ENCODE measurements around the gene HYAL3.

The HYAL3 gene

GRCh38 chr3:50336452-50337174 lies 37.4 kb upstream of the HYAL3 start:
- no peaks in the 10 kb centered on the region for H3K9me3 Mint-ChIP-seq (ENCODE audit: low read depth)

GRCh38 chr3:50334339-50335075 lies 35.3 kb upstream of the HYAL3 start:
- no peaks in the 10 kb centered on the region for H3K9me3 Mint-ChIP-seq (ENCODE audit: low read depth)
- peak overlapping the region; percentile 99 for H3K4me3 Mint-ChIP-seq
- no peaks in the 10 kb centered on the region for H3K36me3 Mint-ChIP-seq
- H3K27ac Mint-ChIP-seq: peak overlapping the region; percentile 81
- H3K27me3 Mint-ChIP-seq: no peaks in the 10 kb centered on the region
- peaks cover 46% of the 10 kb centered on the region for H3K4me1 Mint-ChIP-seq (ENCODE audit: low read depth)

More at GRCh38 chr3:50336452-50337174, 37.4 kb upstream of the HYAL3 start:
- peak overlapping the region; percentile 99 for H3K27ac Mint-ChIP-seq
- no peaks in the 10 kb centered on the region for H3K27me3 Mint-ChIP-seq
- H3K4me3 Mint-ChIP-seq: peak overlapping the region; percentile 99
- H3K4me1 Mint-ChIP-seq (ENCODE audit: low read depth): peaks cover 58% of the 10 kb centered on the region
- H3K36me3 Mint-ChIP-seq: no peaks in the 10 kb centered on the region

GRCh38 chr3:50333744-50334328 lies 34.6 kb upstream of the HYAL3 start:
- peak overlapping the region; percentile 99 for H3K4me3 Mint-ChIP-seq
- no peaks in the 10 kb centered on the region for H3K9me3 Mint-ChIP-seq (ENCODE audit: low read depth)
- H3K4me1 Mint-ChIP-seq (ENCODE audit: low read depth): peaks cover 39% of the 10 kb centered on the region
- no peaks in the 10 kb centered on the region for H3K27me3 Mint-ChIP-seq
- peak overlapping the region; percentile 81 for H3K27ac Mint-ChIP-seq
- no peaks in the 10 kb centered on the region for H3K36me3 Mint-ChIP-seq

- Mint-ChIP-seq H3K36me3 (no peaks in the 10 kb centered on the region), H3K9me3 (ENCODE audit: low read depth) (no peaks in the 10 kb centered on the region), H3K4me1 (ENCODE audit: low read depth) (peaks cover 40% of the 10 kb centered on the region), H3K4me3 (no peak overlapping the region), H3K27ac (no peak overlapping the region), H3K27me3 (no peaks in the 10 kb centered on the region)
These were observed 32.2 kb upstream of the HYAL3 start for GRCh38 chr3:50331364-50331907.

GRCh38 chr3:50330330-50330729 lies 31.1 kb upstream of the HYAL3 start:
- H3K27ac Mint-ChIP-seq: no peak overlapping the region
- no peaks in the 10 kb centered on the region for H3K27me3 Mint-ChIP-seq
- no peaks in the 10 kb centered on the region for H3K36me3 Mint-ChIP-seq
- H3K4me1 Mint-ChIP-seq (ENCODE audit: low read depth): peaks cover 33% of the 10 kb centered on the region
- no peaks in the 10 kb centered on the region for H3K9me3 Mint-ChIP-seq (ENCODE audit: low read depth)
- no peak overlapping the region for H3K4me3 Mint-ChIP-seq

- Mint-ChIP-seq H3K4me1 (ENCODE audit: low read depth) (peaks cover 25% of the 10 kb centered on the region), H3K27me3 (no peaks in the 10 kb centered on the region), H3K27ac (peak within 1 kb of the TSS; percentile 79), H3K9me3 (ENCODE audit: low read depth) (no peaks in the 10 kb centered on the region), H3K4me3 (peak within 1 kb of the TSS; percentile 90), H3K36me3 (no peaks in the 10 kb centered on the region)
These were observed 28.9 kb upstream of the HYAL3 start, which contains the start of gene TUSC2 for GRCh38 chr3:50327943-50328691. Gene TUSC2, minus strand, starts transcription at chr3:50328223. Its CDS starts 124 bp downstream, at chr3:50328099.

- H3K4me3 Mint-ChIP-seq: peak overlapping the region; percentile 88
These were observed 27.9 kb upstream of the HYAL3 start for GRCh38 chr3:50327129-50327528.

GRCh38 chr3:50326182-50326541 lies 27.0 kb upstream of the HYAL3 start:
- Mint-ChIP-seq H3K9me3 (ENCODE audit: low read depth) (no peaks in the 10 kb centered on the region), H3K27ac (no peak overlapping the region), H3K4me1 (ENCODE audit: low read depth) (peaks cover 25% of the 10 kb centered on the region), H3K4me3 (peak overlapping the region; percentile 88), H3K36me3 (no peaks in the 10 kb centered on the region), H3K27me3 (no peaks in the 10 kb centered on the region)

More at GRCh38 chr3:50327129-50327528, 27.9 kb upstream of the HYAL3 start:
- peak overlapping the region; percentile 58 for H3K27ac Mint-ChIP-seq
- no peaks in the 10 kb centered on the region for H3K27me3 Mint-ChIP-seq
- no peaks in the 10 kb centered on the region for H3K36me3 Mint-ChIP-seq
- H3K4me1 Mint-ChIP-seq (ENCODE audit: low read depth): peaks cover 25% of the 10 kb centered on the region
- no peaks in the 10 kb centered on the region for H3K9me3 Mint-ChIP-seq (ENCODE audit: low read depth)

- no peak overlapping the region for H3K27ac Mint-ChIP-seq
- H3K36me3 Mint-ChIP-seq: no peaks in the 10 kb centered on the region
- H3K27me3 Mint-ChIP-seq: no peaks in the 10 kb centered on the region
- peak overlapping the region; percentile 88 for H3K4me3 Mint-ChIP-seq
- H3K4me1 Mint-ChIP-seq (ENCODE audit: low read depth): peaks cover 26% of the 10 kb centered on the region
- no peaks in the 10 kb centered on the region for H3K9me3 Mint-ChIP-seq (ENCODE audit: low read depth)
These were observed 26.4 kb upstream of the HYAL3 start for GRCh38 chr3:50325497-50326181.

GRCh38 chr3:50325113-50325480 lies 25.9 kb upstream of the HYAL3 start:
- Mint-ChIP-seq H3K27ac (no peak overlapping the region), H3K9me3 (ENCODE audit: low read depth) (no peaks in the 10 kb centered on the region), H3K4me1 (ENCODE audit: low read depth) (peaks cover 29% of the 10 kb centered on the region), H3K27me3 (no peaks in the 10 kb centered on the region), H3K4me3 (no peak overlapping the region), H3K36me3 (no peaks in the 10 kb centered on the region)

GRCh38 chr3:50324351-50325112 lies 25.3 kb upstream of the HYAL3 start:
- H3K9me3 Mint-ChIP-seq (ENCODE audit: low read depth): no peaks in the 10 kb centered on the region
- H3K36me3 Mint-ChIP-seq: no peaks in the 10 kb centered on the region
- peaks cover 33% of the 10 kb centered on the region for H3K4me1 Mint-ChIP-seq (ENCODE audit: low read depth)
- H3K27ac Mint-ChIP-seq: peak overlapping the region; percentile 37
- peak overlapping the region; percentile 28 for H3K4me3 Mint-ChIP-seq
- no peaks in the 10 kb centered on the region for H3K27me3 Mint-ChIP-seq

GRCh38 chr3:50323614-50324199 lies 24.5 kb upstream of the HYAL3 start:
- Mint-ChIP-seq H3K9me3 (ENCODE audit: low read depth) (no peaks in the 10 kb centered on the region), H3K4me3 (no peak overlapping the region), H3K27me3 (no peaks in the 10 kb centered on the region), H3K27ac (no peak overlapping the region), H3K4me1 (ENCODE audit: low read depth) (peaks cover 33% of the 10 kb centered on the region), H3K36me3 (no peaks in the 10 kb centered on the region)

- Mint-ChIP-seq H3K4me3 (no peak overlapping the region), H3K9me3 (ENCODE audit: low read depth) (no peaks in the 10 kb centered on the region)
These were observed 23.9 kb upstream of the HYAL3 start for GRCh38 chr3:50323092-50323600.

More at GRCh38 chr3:50323092-50323600, 23.9 kb upstream of the HYAL3 start:
- H3K27me3 Mint-ChIP-seq: no peaks in the 10 kb centered on the region
- peaks cover 34% of the 10 kb centered on the region for H3K4me1 Mint-ChIP-seq (ENCODE audit: low read depth)
- H3K27ac Mint-ChIP-seq: peak overlapping the region; percentile 80
- H3K36me3 Mint-ChIP-seq: no peaks in the 10 kb centered on the region
